K562 (cell line): ENCODE results near the gene CENPP. TPM values are rescaled to one million over a fixed set of nuclear protein-coding genes. Genes with fewer than 3 reads are reported as not detected.
A peak's percentile ranks its signal among the peaks of the same experiment; 100 is the strongest.

ENCODE experiments used
- CEBPB ChIP-seq: fragments of 450-650 bp; IDR thresholded peaks from 2 replicates; pipeline ENCODE4 v1.6.1; 2016; ENCODE audit warnings: missing genetic modification characterization, missing compliant biosample characterization
- FOXK2 ChIP-seq, 2 experiments: fragments of 450-650 bp; IDR thresholded peaks in 1 of 2; conservative IDR thresholded peaks in 1 of 2; 2 replicates each; pipeline ENCODE4 v1.6.1; 2016; ENCODE audit warnings: low read depth in 2 of 2, mild to moderate bottlenecking in 1 of 2
- JUND ChIP-seq, 2 experiments: IDR thresholded peaks; 2 replicates in 1 of 2; 3 replicates in 1 of 2; pipeline ENCODE4 v1.6.1; 2011; ENCODE audit warnings: borderline replicate concordance in 2 of 2, low read depth in 2 of 2, low read length in 2 of 2, improper control_type of control experiment in 1 of 2, missing biosample characterization in 1 of 2, missing genetic modification characterization in 1 of 2, missing genetic modification reagents in 1 of 2
- KAT8 ChIP-seq: fragments of 450-650 bp; IDR thresholded peaks from 2 replicates; pipeline ENCODE4 v1.6.1; 2016; ENCODE audit warnings: low read depth, mild to moderate bottlenecking
- NCOA1 ChIP-seq: fragments of 450-650 bp; IDR thresholded peaks from 2 replicates; pipeline ENCODE4 v1.6.1; 2016; ENCODE audit warnings: low read depth
- polyA plus RNA-seq, 8 experiments: library from polyadenylated mRNA; depleted of rRNA in 4 of 8; stranded (reverse) in 5 of 8; unstranded in 3 of 8; fragments of >200 nt; fragmentation: Nextera tagmentation in 2 of 8; fragmentation: Illumina TruSeq in 1 of 8; extraction: Ambion mirVana in 2 of 8; extraction: Trizol in 1 of 8; gene quantifications; 2 replicates each; pipeline versions ENCODE4 v1.2.1 to v1.2.3, GENCODE V29; 2011 to 2014; ENCODE audit warnings: inconsistent platforms in 1 of 8, missing spikeins in 1 of 8
- total RNA-seq, 7 experiments: library from RNA; depleted of rRNA in 6 of 7; stranded (reverse); fragments of >200 nt in 6 of 7; fragmentation: Illumina TruSeq in 2 of 7; extraction: Trizol in 2 of 7; gene quantifications; 2 replicates each; pipeline versions ENCODE4 v1.2.1 to v1.2.3, GENCODE V29; 2011 to 2021; ENCODE audit warnings: low replicate concordance in 1 of 7
- TF ChIP-seq, protein P1 (sequence below): IDR thresholded peaks from 3 replicates; pipeline ENCODE4 v1.6.1; 2011; ENCODE audit warnings: borderline replicate concordance, mild to moderate bottlenecking; ENCODE audit not compliant: insufficient read length, insufficient read depth
- TF ChIP-seq, protein P2 (sequence below): sonication (generic); formaldehyde crosslinking; IDR thresholded peaks from 2 replicates; pipeline ENCODE4 v1.8.1; 2023; ENCODE audit warnings: mild to moderate bottlenecking, missing genetic modification reagents, moderate library complexity

CENPP gene
- total and polyA plus RNA-seq, 9 of the 15 experiments (the other 6 are each of a cell fraction or from before 2014, with no cell fraction given) = 8.0 to 28.5 (median 17.9) TPM

DNA sequence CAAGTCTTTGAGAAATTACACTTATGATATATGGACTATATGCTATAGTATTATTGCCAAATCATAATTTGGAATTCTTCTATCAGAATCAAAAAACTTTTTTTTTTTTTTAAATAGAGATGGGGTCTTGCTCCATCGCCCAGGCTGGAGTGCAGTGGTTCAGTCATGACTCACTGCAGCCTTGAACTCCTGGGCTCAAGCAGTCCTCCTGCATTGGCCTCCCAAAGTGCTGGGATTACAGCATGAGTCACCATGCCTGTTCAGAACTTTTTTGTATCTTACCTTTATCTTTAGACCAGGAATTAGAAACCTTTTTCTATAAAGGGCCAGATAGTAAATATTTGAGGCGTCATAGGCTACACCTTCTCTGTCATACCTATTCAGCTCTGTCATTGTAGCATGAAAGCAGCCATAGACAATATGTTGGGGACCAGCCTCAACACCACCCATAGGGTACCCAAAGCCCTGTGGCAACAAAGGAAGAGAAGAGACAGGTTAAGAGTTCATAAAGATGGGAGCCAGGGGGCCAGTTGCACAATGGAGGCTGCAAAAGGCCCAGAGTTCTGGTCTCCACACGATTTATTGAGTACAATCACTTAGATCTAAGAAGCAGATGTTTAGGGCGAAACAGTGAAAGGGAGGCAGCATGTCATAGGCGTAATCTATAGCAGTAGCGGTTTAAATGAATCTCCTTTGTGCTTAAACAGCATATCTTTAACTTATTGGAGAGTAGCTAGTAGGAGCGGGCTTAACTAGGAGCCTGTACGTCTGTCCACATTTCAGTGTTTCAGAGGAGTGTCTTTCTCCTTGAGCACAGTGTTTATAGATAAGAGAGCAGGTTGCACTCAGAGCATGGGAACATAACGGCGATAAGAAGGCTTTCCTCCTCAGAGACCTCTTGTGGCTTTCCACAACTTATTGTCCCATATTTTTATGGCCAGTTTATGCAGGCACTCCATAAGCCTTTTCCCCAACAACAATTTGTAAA lies 197.5 kb downstream of the CENPP start (continued):
- TF ChIP-seq, protein P1, sequence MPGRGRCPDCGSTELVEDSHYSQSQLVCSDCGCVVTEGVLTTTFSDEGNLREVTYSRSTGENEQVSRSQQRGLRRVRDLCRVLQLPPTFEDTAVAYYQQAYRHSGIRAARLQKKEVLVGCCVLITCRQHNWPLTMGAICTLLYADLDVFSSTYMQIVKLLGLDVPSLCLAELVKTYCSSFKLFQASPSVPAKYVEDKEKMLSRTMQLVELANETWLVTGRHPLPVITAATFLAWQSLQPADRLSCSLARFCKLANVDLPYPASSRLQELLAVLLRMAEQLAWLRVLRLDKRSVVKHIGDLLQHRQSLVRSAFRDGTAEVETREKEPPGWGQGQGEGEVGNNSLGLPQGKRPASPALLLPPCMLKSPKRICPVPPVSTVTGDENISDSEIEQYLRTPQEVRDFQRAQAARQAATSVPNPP = no peak
- peak; percentile 59 for TF ChIP-seq CEBPB (tag)
- no peak for TF ChIP-seq NCOA1
- TF ChIP-seq JUND (IDR thresholded peaks at IDR 0.05; ENCODE audit: borderline replicate concordance, low read depth, low read length) = peak; percentile 84
- peak; percentile 84 for TF ChIP-seq JUND (tag; IDR thresholded peaks at IDR 0.05; ENCODE audit: borderline replicate concordance, low read depth, low read length)
- 0 out of 4 replicates have a peak, but pooled peaks of 1 of the 2 experiments have one; percentile 38 for TF ChIP-seq FOXK2 (conservative IDR thresholded peaks at IDR 0.05 in 1 of 2, IDR thresholded peaks at IDR 0.05 in 1 of 2; ENCODE audit: low read depth in 2 of 2)
- TF ChIP-seq KAT8 = no peak
- TF ChIP-seq, protein P2, sequence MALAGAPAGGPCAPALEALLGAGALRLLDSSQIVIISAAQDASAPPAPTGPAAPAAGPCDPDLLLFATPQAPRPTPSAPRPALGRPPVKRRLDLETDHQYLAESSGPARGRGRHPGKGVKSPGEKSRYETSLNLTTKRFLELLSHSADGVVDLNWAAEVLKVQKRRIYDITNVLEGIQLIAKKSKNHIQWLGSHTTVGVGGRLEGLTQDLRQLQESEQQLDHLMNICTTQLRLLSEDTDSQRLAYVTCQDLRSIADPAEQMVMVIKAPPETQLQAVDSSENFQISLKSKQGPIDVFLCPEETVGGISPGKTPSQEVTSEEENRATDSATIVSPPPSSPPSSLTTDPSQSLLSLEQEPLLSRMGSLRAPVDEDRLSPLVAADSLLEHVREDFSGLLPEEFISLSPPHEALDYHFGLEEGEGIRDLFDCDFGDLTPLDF (CRISPR knock-in tag) = no peak
- TF ChIP-seq, all 486 proteins: peak for 37
